GM12891 (cell line): ENCODE data around the gene ATXN1.

Source experiments
- POLR2A ChIP-seq: IDR thresholded peaks from 2 replicates; pipeline ENCODE4 v1.6.1; 2011; ENCODE audit warnings: low read depth, low read length, control low read depth
- TAF1 ChIP-seq: IDR thresholded peaks from 2 replicates; pipeline ENCODE4 v1.6.1; 2011; ENCODE audit warnings: low read depth, low read length, control low read depth

GRCh38 chr6:16511723-16512489 lies 249.4 kb downstream of the ATXN1 start:
- TF ChIP-seq TAF1 (no peak), POLR2A (no peak)
